Epithelial cell of esophagus (primary cell): Measurements from ENCODE around the gene OR10X1.

Source experiments
- DNase-seq: peaks from one replicate; pipeline ENCODE4 v3.0.0; 2010; ENCODE audit warnings: low read depth
- H3K4me3 ChIP-seq: 2 replicates; pipeline ENCODE4 v1.5.1; 2011; ENCODE audit warnings: mild to moderate bottlenecking, low read length, control low read depth
- CTCF ChIP-seq: IDR thresholded peaks from 2 replicates; pipeline ENCODE4 v1.5.1; 2011; ENCODE audit warnings: low read depth, mild to moderate bottlenecking, low read length, control low read depth, inconsistent platforms; ENCODE audit not compliant: insufficient read depth; ENCODE audit errors: missing control alignments

OR10X1 gene

GRCh38 chr1:158579733-158580132, at the start of gene OR10X1:
TSS of gene OR10X1 (minus strand) at chr1:158579899. CDS start at chr1:158579899, 0 bp downstream.
- no peak for DNase-seq
- H3K4me3 ChIP-seq: no peak within 1 kb of the TSS
- no peak for TF ChIP-seq CTCF

- no peak overlapping the region for H3K4me3 ChIP-seq
- DNase-seq: no peak
- TF ChIP-seq CTCF: no peak
Measured at GRCh38 chr1:158613764-158614163, 34.1 kb upstream of the OR10X1 start.

GRCh38 chr1:158611916-158612315, 32.2 kb upstream of the OR10X1 start:
- no peak overlapping the region for H3K4me3 ChIP-seq
- DNase-seq: peak; percentile 24
- TF ChIP-seq CTCF: no peak

- no peak overlapping the region for H3K4me3 ChIP-seq
- no peak for TF ChIP-seq CTCF
- no peak for DNase-seq
Measured at GRCh38 chr1:158607296-158607695, 27.6 kb upstream of the OR10X1 start.

- TF ChIP-seq CTCF: no peak
- DNase-seq: no peak
- no peak within 1 kb of the TSS for H3K4me3 ChIP-seq
Measured at GRCh38 chr1:158604968-158605367, 25.3 kb upstream of the OR10X1 start, which contains the start of gene OR10Z1. TSS of gene OR10Z1 (plus strand) at chr1:158605268. CDS start at chr1:158606439, 1,171 bp downstream.

- H3K4me3 ChIP-seq: no peak overlapping the region
- no peak for DNase-seq
- TF ChIP-seq CTCF: no peak
Measured at GRCh38 chr1:158600735-158601134, 21.0 kb upstream of the OR10X1 start.

GRCh38 chr1:158586942-158587341, 7.2 kb upstream of the OR10X1 start:
- no peak overlapping the region for H3K4me3 ChIP-seq
- no peak for TF ChIP-seq CTCF

More at GRCh38 chr1:158586942-158587341, 7.2 kb upstream of the OR10X1 start:
- no peak for DNase-seq
